Fibroblast of skin of right quadriceps (primary cell): Measurements from ENCODE around the gene SLC15A2.

Source experiments
- DNase-seq: peaks from one replicate; pipeline ENCODE4 v3.0.0-alpha.2; 2013

The SLC15A2 gene

DNA sequence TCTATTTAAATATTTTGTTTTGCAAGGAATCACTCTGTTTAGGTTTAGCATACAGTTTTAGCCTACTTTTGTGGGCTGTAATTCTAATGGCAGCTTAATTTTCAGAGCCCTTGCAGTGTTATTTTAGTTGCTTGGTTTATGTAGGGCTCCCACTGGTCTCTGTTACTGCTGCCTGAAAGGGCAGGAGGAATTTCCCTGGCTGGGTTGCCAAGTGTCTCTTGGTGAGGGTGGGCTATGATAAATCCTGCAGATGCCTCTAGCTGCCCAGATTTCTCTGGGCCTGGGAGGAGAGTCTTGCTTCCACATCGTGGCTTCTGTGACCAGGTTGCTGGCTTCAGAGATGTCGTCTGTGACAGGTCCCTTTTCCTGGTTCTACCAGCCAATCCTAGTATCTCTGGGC, 91.6 kb downstream of the SLC15A2 start:
- DNase-seq: no peak

DNA sequence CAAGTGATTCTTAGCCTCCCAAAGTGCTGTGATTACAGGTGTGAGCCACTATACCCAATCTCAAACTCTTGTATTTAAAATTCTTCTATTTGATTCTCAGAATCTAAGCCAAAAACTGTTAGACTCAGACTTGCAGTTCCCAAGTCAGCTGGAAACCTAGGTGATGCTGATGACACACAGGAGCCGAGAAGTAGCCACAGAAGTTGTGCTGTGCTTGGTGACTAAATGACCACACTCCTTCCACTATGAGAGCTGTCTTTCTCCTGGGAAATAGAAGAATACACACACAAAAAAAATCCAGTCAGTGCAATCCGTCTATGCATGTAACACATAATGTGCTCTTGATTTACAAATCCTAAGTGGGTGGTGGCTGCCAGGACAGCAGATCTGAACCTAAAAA, 93.9 kb downstream of the SLC15A2 start:
- DNase-seq: no peak

DNA sequence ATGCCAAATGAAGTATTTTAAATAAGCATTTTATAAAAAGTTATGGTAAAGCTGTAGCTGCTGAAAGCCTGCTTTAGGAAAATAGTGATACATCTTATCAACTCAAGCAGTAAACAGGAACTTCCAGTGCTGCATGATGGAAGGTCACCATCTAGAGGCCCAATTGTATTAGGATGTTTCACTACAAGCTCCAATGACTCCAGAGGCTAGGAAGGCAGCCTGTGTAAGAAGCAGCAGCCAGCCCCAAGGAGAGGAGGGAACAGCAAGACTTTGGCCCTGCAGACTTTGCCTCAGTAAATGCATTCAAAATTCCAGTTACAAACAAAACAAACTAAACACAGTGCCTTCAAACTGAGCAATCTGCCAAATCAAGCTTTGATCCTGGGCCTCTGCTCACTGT, 95.7 kb downstream of the SLC15A2 start:
- no peak for DNase-seq

DNA sequence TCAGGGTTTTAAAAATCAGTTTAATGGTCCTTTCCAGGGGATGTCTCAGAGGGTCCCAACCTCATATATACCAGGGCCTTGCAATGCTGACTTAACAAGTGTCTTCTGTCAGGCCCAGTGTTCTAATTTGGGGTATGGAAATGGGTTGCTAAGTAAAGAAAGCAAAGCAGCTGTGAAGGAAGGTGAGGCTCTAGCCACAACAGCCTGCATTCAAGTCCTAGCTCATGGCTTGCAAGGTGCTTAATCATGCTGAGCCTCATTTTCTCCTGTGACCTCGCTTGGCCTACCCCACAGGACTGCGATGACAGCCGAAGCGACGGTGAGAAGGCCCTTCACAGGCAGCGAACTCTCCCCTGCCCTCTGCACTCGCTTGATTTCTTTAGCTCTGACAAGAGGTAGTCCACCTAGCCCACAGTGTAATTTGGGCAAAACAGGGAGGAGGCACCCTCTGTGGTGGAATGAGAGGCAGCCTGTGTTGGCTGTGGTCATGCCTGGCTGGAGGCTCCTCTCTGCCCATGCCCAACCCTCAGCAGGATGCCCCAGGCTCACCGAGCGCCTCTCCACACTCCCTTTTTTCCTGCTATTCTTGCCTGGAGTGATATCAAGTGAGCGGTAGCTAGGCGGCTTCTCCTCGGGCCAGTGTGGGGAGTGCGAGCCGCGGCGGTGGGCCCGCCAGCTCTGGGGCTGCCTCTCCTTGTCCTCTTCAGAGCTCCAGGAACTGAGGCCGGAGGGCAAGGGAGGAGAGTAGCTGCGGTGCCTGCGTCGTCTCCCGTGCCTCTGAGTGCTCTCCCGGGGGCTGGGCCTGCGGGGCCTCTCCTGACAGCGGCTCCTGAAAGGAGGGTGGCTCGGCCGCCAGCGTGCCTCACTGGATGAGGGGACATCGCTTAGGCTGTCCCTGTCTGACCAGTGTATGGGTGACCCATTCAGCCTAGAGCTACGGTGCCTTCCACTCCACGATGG, 98.7 kb downstream of the SLC15A2 start:
- no peak for DNase-seq
